HG03432 (cell line): Measurements from ENCODE around the gene CRBN.
A peak's percentile ranks its signal among the peaks of the same experiment; 100 is the strongest.

Experiments used
- ATAC-seq: cut with Tn5 transposase; IDR thresholded peaks from one replicate; pipeline ENCODE4 v1.9.1; 2021; ENCODE audit warnings: mild to moderate bottlenecking, moderate library complexity; ENCODE audit not compliant: unreplicated experiment

CRBN gene

GRCh38 chr3:3177861-3178497 is 1.5 kb downstream of the CRBN start:
- ATAC-seq, result no peak

GRCh38 chr3:3172627-3173026 is 6.9 kb downstream of the CRBN start:
- ATAC-seq, result no peak

GRCh38 chr3:3170998-3171397 is 8.5 kb downstream of the CRBN start:
- no peak for ATAC-seq

GRCh38 chr3:3165650-3166049 is 13.8 kb downstream of the CRBN start:
- no peak for ATAC-seq

GRCh38 chr3:3165241-3165640 is 14.2 kb downstream of the CRBN start:
- ATAC-seq, result no peak

- no peak for ATAC-seq
Measured at GRCh38 chr3:3160826-3161225, 18.7 kb downstream of the CRBN start.

GRCh38 chr3:3157484-3157883 is 22.0 kb downstream of the CRBN start:
- ATAC-seq, result no peak

- no peak for ATAC-seq
Measured at GRCh38 chr3:3154879-3155610, 24.4 kb downstream of the CRBN start.

- ATAC-seq, result no peak
Measured at GRCh38 chr3:3151513-3151912, 28.0 kb downstream of the CRBN start.

- no peak for ATAC-seq
Measured at GRCh38 chr3:3149560-3149959, 29.9 kb downstream of the CRBN start.

GRCh38 chr3:3145831-3146230 is 33.7 kb downstream of the CRBN start:
- no peak for ATAC-seq

GRCh38 chr3:3141939-3142338 is 37.6 kb downstream of the CRBN start:
- no peak for ATAC-seq

GRCh38 chr3:3137526-3137925 is 42.0 kb downstream of the CRBN start:
- no peak for ATAC-seq

- ATAC-seq, result no peak
Measured at GRCh38 chr3:3134750-3135448, 44.6 kb downstream of the CRBN start.

- no peak for ATAC-seq
Measured at GRCh38 chr3:3133500-3133899, 46.0 kb downstream of the CRBN start.

GRCh38 chr3:3129579-3129978 is 49.9 kb downstream of the CRBN start:
- ATAC-seq, result no peak

- no peak for ATAC-seq
Measured at GRCh38 chr3:3127432-3128010, 52.0 kb downstream of the CRBN start.

GRCh38 chr3:3126477-3127431 is 52.7 kb downstream of the CRBN start, which contains the start of gene TRNT1:
TSS of gene TRNT1 (plus strand) at chr3:3126940. CDS start at chr3:3129041, 2,101 bp downstream.
- peak; percentile 97 for ATAC-seq

GRCh38 chr3:3125977-3126376 is 53.5 kb downstream of the CRBN start:
- no peak for ATAC-seq

- ATAC-seq, result peak; percentile 58
Measured at GRCh38 chr3:3119393-3119851, 60.1 kb downstream of the CRBN start.
